ENCODE results near the gene VSTM5.

DNA sequence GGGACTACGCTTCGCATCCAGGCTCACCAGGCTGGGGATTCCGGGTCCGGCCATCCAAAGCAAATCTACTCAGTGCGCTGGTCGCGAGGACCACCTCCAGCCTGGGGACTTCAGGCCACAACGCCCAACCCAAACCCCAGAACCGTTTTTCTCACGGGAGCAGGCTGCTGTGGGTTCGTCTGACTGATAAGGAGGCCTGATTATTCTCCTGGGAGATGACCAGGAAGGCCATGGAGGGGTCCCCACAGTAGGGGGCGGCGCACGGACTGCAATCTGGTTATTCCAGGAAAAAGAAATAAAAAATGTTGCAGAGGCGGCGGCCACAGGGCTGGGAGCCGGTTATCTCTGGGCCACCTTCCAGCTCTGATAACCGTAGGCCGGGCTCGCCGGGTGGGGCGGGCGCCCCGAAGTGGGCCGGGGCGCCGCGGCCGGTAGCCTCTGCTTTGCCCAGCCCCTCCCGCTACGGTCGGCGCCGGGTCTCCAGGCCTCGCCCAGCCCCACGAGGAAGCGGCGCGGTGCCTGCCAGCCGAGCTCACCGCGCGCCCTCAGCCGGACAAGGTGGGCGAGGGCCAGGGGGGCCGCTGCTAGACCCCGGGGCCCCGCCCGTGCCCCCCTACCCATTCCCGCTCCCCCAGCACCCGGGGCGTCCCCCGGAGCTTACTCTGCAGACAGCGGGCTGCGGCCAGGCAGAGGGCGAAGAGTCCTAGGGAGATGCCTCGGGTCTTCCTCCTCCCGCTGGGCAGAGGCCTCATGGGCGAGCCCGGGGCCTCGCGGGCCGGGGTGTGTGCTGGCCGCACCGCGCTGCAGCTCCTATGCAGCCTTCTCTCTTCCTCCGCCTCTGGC lies 446 bp downstream of the VSTM5 start:
- TF ChIP-seq, protein P1, sequence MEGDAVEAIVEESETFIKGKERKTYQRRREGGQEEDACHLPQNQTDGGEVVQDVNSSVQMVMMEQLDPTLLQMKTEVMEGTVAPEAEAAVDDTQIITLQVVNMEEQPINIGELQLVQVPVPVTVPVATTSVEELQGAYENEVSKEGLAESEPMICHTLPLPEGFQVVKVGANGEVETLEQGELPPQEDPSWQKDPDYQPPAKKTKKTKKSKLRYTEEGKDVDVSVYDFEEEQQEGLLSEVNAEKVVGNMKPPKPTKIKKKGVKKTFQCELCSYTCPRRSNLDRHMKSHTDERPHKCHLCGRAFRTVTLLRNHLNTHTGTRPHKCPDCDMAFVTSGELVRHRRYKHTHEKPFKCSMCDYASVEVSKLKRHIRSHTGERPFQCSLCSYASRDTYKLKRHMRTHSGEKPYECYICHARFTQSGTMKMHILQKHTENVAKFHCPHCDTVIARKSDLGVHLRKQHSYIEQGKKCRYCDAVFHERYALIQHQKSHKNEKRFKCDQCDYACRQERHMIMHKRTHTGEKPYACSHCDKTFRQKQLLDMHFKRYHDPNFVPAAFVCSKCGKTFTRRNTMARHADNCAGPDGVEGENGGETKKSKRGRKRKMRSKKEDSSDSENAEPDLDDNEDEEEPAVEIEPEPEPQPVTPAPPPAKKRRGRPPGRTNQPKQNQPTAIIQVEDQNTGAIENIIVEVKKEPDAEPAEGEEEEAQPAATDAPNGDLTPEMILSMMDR (IDR thresholded peaks at IDR 0.05; ENCODE audit: low read depth, low read length, poor library complexity, severe bottlenecking): no peak
- no peak for TF ChIP-seq EZH2phosphoT487 (IDR thresholded peaks at IDR 0.05; ENCODE audit: borderline replicate concordance, low read length)

Data from DOHH2 (cell line).